ENCODE measurements around the gene MYO15B. TPM values are rescaled to one million over a fixed set of nuclear protein-coding genes. Genes with fewer than 3 reads are reported as not detected.

MYO15B gene
- polyA plus RNA-seq, 1 experiment = 0.52 TPM

DNA sequence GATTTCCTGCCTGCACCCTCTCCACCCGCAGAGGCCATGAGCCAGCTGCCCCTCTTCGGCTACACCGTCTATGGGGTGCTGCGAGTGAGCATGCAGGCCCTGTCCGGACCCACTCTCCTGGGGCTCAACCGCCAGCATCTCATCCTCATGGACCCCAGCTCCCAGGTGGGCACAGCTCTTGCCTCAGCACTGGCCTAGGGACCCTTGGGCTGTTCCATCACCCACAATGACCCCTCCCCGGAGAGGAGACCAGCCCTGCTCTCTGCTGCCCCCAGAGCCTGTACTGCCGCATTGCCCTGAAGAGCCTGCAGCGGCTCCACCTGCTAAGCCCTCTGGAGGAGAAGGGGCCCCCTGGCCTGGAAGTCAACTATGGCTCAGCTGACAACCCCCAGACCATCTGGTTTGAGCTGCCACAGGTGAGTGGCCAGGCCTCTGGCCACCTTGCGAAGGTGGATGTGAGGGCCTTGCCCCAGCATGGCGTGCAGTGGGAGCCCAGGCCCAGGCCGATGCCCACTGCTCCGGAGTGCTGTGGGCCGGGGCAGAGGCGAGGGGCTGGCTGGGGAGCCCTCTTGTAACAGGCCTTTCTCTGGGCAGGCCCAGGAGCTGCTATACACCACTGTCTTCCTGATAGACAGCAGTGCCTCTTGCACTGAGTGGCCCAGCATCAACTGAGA is 38.4 kb downstream of the MYO15B start:
- Histone ChIP-seq H3K27ac (ENCODE audit: low read depth, low read length) (no peak overlapping the region), H3K27me3 (ENCODE audit: control insufficient read depth, insufficient read depth, low read length) (peaks cover 8% of the 10 kb centered on the region), H3K4me3 (ENCODE audit: low read depth, low read length) (no peak overlapping the region), H3K9me3 (ENCODE audit: control insufficient read depth, insufficient read depth, low read length) (no peaks in the 10 kb centered on the region)
- ChIA-PET CTCF (interaction anchor here (1.3 to 3.0 kb wide), 3 partner anchors 7 to 26 kb away, joined by 3 to 23 read pairs (median 7); partner anchors contain the start of gene SMIM5), POLR2A (no interaction called here)
- TF ChIP-seq, protein P1, sequence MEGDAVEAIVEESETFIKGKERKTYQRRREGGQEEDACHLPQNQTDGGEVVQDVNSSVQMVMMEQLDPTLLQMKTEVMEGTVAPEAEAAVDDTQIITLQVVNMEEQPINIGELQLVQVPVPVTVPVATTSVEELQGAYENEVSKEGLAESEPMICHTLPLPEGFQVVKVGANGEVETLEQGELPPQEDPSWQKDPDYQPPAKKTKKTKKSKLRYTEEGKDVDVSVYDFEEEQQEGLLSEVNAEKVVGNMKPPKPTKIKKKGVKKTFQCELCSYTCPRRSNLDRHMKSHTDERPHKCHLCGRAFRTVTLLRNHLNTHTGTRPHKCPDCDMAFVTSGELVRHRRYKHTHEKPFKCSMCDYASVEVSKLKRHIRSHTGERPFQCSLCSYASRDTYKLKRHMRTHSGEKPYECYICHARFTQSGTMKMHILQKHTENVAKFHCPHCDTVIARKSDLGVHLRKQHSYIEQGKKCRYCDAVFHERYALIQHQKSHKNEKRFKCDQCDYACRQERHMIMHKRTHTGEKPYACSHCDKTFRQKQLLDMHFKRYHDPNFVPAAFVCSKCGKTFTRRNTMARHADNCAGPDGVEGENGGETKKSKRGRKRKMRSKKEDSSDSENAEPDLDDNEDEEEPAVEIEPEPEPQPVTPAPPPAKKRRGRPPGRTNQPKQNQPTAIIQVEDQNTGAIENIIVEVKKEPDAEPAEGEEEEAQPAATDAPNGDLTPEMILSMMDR (IDR thresholded peaks at IDR 0.05; ENCODE audit: low read depth, low read length) = peak; percentile 69
- DNase-seq (ENCODE audit: low read depth, low spot score) = no peak

GRCh38 chr17:75626496-75627038 is 39.0 kb downstream of the MYO15B start:
- CTCF ChIA-PET = interaction anchor here (0.9 to 1.4 kb wide), 3 partner anchors 13 to 123 kb away, joined by 3 to 7 read pairs (median 3); no protein-coding TSS in a partner anchor
- Histone ChIP-seq H3K27ac (ENCODE audit: low read depth, low read length) (no peak overlapping the region), H3K9me3 (ENCODE audit: control insufficient read depth, insufficient read depth, low read length) (no peaks in the 10 kb centered on the region), H3K27me3 (ENCODE audit: control insufficient read depth, insufficient read depth, low read length) (peaks cover 8% of the 10 kb centered on the region), H3K4me3 (ENCODE audit: low read depth, low read length) (no peak overlapping the region)
- POLR2A ChIA-PET = no interaction called here
- no peak for DNase-seq (ENCODE audit: low read depth, low spot score)
- TF ChIP-seq, protein P1 (IDR thresholded peaks at IDR 0.05; ENCODE audit: low read depth, low read length) = no peak

GRCh38 chr17:75627094-75627493 is 39.5 kb downstream of the MYO15B start:
- H3K27me3 ChIP-seq (ENCODE audit: control insufficient read depth, insufficient read depth, low read length) = peaks cover 6% of the 10 kb centered on the region
- TF ChIP-seq, protein P1 (IDR thresholded peaks at IDR 0.05; ENCODE audit: low read depth, low read length) = no peak
- POLR2A ChIA-PET = no interaction called here
- CTCF ChIA-PET = interaction anchor here (0.9 kb wide), 1 partner anchor 123 kb away, joined by 3 read pairs; no protein-coding TSS in a partner anchor
- DNase-seq (ENCODE audit: low read depth, low spot score) = no peak
- H3K4me3 ChIP-seq (ENCODE audit: low read depth, low read length) = no peak overlapping the region
- H3K9me3 ChIP-seq (ENCODE audit: control insufficient read depth, insufficient read depth, low read length) = no peaks in the 10 kb centered on the region
- no peak overlapping the region for H3K27ac ChIP-seq (ENCODE audit: low read depth, low read length)

DNA sequence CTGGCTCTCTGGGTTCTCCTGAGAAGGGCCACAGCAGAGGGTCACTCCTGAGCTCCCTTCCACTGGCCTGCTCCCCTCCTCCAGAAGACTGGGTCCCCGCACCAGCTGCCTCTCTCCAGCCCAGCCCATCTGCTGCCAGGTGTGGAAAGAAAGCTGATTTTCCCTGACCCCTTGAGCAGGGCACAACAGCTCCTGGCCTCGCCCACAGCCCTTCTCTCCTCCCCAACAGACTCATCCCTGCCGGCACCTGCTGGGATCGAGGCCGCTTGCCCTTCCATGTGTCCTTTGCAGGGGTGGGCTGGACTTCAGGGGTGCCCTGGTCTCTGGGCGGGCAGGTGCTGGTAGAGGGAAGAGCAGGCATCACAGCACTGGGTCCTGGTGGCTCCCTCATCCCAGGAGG is 40.8 kb downstream of the MYO15B start:
- no peak for DNase-seq (ENCODE audit: low read depth, low spot score)
- ChIA-PET POLR2A (no interaction called here), CTCF (interaction anchor here (1.0 to 11.0 kb wide), 2 partner anchors 9 to 120 kb away, joined by 3 to 309 read pairs; no protein-coding TSS in a partner anchor)
- Histone ChIP-seq H3K27me3 (ENCODE audit: control insufficient read depth, insufficient read depth, low read length) (no peaks in the 10 kb centered on the region), H3K9me3 (ENCODE audit: control insufficient read depth, insufficient read depth, low read length) (no peaks in the 10 kb centered on the region; the same call in 1 of the 2 replicates), H3K27ac (ENCODE audit: low read depth, low read length) (no peak overlapping the region), H3K4me3 (ENCODE audit: low read depth, low read length) (no peak overlapping the region)
- TF ChIP-seq, protein P1 (IDR thresholded peaks at IDR 0.05; ENCODE audit: low read depth, low read length) = no peak

- TF ChIP-seq, protein P1 (IDR thresholded peaks at IDR 0.05; ENCODE audit: low read depth, low read length) = no peak
- H3K27me3 ChIP-seq (ENCODE audit: control insufficient read depth, insufficient read depth, low read length) = no peaks in the 10 kb centered on the region
- ChIA-PET CTCF (interaction anchor here (0.6 to 11.0 kb wide), 3 partner anchors 10 to 245 kb away, joined by 3 to 309 read pairs (median 11); no protein-coding TSS in a partner anchor), POLR2A (no interaction called here)
- no peak for DNase-seq (ENCODE audit: low read depth, low spot score)
- no peaks in the 10 kb centered on the region; the same call in 1 of the 2 replicates for H3K9me3 ChIP-seq (ENCODE audit: control insufficient read depth, insufficient read depth, low read length)
- H3K4me3 ChIP-seq (ENCODE audit: low read depth, low read length) = no peak overlapping the region
- H3K27ac ChIP-seq (ENCODE audit: low read depth, low read length) = no peak overlapping the region
Observed at GRCh38 chr17:75629157-75629556, 41.6 kb downstream of the MYO15B start.
